Measurements from ENCODE around the gene NLRC5.
"Not testable (repeated sequence)": the region's sequence is repeated elsewhere in the genome, so short reads cannot be mapped to it uniquely, and the experiment has no call there.

Gene NLRC5

DNA sequence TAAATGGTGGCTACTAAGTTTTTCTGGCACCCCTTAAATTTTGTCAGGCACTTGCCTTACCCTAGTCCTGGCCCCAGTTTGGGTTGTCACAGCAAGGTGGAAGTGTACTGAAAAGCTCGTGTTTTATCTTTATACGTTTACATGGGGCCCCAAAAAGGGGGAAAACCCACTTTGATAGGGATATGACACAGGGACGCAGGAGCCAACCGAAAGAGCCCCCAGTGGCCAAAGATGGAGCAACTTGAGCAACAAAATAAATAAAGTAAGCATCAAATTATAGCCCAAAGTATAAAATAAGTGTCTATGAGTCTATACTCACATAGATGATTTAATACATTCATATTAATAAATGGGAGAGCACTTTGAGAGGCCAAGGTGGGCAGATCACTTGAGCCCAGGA is 32.6 kb upstream of the NLRC5 start:
- intact Hi-C loops (cut with DNase I), result no loop called here
- DNase-seq, result peak in 1 of 10 donors; percentile 8

DNA sequence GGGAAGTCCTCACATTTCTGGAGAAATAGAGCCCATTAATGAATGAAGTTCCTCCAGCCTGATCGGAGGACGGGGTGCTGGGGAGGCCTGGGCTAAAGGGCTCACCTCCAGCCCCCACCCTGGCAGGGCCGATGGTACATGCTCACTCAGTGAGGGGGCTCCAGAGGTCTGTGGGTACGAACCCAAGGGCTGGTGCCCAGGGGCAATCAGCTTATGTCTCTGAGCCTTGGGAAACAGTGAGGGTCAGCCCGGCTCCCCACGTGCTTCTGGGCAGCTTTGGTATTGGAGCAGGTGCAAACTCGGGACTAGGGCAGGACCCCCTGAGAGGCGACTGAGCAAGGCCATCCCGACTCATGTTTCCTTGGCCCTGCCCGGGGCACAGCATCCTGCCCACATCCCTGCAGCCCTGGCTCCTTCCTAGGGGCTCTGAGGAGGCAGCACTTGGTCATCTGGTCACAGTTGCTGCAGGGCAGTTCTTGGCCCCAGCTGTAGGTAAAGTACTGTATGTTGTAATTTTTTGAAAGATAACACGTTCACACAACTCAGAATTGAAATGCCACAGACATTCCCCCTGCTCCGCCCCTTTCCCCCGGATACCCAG is 28.6 kb upstream of the NLRC5 start:
- peak in 3 of 10 donors; percentile 61 to 71 (median 63) for DNase-seq
- intact Hi-C loops (cut with DNase I), result no loop called here

DNA sequence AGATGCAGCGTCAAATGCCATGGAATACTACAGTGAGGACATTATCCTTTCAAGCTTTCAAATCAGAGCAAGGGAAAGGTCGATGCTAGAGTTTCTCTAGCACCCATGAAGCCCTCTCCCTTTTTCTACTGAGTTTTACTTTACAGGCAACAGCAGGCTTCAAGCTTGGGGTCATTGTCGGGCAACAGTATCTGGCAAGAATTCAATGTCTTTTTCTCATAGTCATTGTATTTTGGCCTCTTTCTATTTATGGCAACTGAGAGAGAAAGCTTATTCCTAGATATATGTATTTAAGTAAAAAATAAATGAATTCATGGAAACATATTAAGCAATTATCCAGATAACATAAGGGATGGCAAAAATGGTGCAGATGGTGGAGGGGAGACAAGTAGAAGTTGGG is 28.0 kb upstream of the NLRC5 start:
- intact Hi-C loops (cut with DNase I), result no loop called here
- DNase-seq, result no peak

DNA sequence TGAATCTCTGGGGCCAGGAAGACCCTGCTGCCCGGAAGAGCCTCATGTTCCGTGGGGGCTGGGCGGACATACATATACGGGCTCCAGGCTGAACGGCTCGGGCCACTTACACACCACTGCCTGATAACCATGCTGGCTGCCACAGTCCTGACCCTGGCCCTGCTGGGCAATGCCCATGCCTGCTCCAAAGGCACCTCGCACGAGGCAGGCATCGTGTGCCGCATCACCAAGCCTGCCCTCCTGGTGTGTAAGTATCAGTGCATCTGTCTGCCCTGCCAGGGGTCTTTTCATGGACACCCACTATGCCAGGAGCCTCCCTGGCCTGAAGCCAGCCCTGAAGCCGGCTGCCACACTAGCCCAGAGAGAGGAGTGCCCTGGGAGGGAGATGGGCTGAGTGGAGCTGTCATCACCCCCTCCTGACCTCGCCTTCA is 27.5 kb upstream of the NLRC5 start, which contains the start of gene CETP:
CETP (plus strand) TSS at position 100 of the 431 bp plus-strand sequence; CDS start at position 130, 30 bp downstream.
- peak in 3 of 10 donors; percentile 54 to 66 (median 55) for DNase-seq
- intact Hi-C loops (cut with DNase I), result no loop called here

DNA sequence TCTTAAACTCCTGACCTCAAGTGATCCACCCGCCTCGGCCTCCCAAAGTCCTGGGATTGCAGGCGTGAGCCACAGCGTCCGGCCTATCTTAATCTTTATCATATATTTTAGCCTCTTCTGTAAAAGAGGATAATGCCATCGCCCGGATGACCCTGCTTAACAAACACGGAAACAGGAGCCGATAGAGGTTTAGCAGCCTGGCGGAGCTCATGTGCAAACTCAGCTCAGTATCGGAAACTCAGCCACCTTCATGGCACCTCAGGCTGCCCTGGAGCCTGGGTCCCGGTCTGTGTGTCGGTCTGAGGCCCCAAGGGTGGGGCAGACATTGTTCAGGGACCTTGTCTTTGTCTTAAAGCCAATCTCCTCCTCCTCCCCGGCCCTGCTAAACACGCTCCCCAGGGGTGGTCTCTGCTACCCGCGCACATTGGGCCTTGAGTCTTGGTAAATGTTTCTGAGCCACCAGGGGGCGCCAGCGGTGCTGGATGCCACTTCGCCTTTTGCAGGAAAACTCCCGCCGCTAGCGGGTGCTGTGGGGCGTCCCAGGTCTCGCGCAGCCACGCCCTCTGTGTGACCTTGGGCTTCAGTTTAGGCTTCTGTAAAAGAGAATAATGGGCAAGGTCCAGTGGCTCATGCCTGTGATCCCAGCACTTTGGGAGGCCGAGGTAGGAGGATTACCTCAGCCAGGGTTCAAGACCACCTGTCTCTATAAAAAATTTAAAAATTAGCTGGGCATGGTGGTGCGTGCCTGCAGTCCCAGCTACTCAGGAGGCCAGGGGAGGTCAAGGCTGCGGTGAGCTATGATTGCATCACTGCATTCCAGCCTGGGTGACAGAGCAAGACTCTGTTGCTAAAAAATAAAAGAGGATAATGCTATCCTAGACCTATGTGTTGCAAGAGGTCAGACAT is 24.9 kb upstream of the NLRC5 start:
- DNase-seq, result peak in 9 of 10 donors; percentile 44 to 92 (median 72)
- intact Hi-C loops (cut with DNase I), result no loop called here

DNA sequence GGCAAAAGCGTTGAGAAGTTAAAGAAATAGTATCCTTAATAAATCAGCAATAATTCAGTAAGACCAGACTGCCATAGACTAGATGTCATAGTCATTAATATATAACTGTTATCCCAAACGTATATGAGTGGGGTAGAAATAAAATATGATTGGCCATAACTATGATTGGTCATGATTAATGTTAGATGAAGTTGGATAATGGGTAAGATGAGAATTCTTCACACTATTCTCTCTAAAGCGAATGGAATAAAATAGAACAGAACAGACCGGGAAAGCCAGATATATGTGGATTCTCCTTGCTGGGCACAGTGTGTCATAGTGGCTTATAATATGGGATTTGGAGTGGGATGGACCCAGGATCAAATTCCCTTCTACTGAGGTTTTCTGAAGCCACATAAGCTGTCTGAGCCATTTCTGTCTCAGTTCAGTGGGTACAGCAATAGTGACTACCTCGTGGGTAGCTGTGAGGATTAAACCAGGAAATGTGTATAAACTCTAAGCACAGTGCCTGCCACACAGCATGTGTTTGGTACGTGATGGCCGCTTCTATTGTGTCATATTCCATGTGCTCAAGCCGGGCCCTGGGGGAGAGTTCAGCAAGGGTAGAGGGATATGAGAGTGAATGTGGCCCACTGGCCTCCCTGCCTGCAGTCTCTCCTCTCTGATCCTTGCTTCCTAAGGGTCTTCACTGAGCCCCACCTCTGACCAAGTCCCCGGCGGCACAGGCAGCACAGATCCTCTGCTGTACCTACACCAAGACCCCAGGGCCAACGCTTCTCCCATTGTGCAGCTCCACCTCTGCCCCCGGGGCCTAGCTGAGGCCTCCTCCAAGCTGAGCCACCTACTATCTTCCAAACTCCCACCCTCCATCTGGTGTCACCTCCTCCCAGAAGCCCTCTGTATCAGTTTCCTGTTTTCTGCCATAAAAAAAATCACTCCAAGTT is 23.9 kb upstream of the NLRC5 start:
- peak in 3 of 10 donors; percentile 63 to 80 (median 74) for DNase-seq
- intact Hi-C loops (cut with DNase I), result no loop called here

DNA sequence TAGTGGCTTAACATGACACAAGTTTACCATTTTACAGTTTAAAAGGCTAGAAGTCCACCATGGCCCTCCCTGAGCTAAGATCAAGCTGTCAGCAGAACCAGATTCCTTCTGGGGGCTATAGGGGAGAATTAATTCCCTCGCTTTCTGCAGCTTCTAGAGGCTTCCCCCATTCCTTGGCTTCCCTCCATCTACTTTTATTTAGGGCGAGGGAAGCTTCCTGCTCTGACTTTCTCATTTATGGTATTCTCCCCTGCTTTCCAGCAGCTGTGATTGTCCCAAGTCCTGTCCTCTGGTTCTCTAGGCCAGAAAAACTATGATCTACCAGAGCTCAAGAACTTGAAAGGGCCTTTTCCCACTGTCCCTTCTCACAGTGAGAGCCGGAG is 23.3 kb upstream of the NLRC5 start:
- peak in 1 of 10 donors; percentile 3 for DNase-seq

DNA sequence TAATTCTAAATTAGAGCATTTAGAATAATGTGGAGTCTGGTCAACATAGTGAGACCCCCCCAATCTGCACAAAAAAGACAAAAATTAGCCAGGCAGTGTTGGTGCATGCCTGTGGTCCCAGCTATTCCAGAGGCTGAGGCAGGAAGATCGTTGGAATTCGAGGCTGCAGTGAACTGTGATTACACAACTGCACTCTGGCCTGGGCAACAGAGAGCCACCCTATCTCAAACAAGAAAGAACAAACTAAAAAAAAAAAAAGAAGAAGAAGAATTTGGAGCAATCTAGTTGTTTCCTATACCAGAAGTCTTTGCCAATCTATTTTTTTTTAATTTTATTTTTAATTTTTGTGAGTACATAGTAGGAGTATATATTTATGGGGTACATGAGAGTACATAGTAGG is 21.6 kb upstream of the NLRC5 start:
- DNase-seq, result peak in 3 of 10 donors; percentile 19 to 55 (median 19)
- intact Hi-C loops (cut with DNase I), result no loop called here

More for the DNA sequence above, 23.3 kb upstream of the NLRC5 start:
- intact Hi-C loops (cut with DNase I), result no loop called here

DNA sequence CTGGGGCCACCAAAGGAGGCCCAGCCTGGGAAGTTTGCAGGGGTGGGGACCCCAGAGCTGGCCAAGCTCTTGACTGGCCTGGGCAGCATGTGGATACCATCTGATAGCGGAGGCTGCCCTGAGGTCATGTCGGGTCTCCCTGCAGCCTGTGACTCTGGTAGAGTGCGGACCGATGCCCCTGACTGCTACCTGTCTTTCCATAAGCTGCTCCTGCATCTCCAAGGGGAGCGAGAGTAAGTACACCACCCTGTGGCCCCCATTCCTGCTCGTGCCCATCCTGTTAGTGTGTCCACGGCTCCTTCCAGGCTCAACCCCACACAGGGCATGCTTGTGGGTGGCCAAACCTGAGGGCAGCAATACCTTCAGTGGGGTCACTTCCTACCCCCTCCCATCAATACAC is 19.6 kb upstream of the NLRC5 start:
- intact Hi-C loops (cut with DNase I), result no loop called here

DNA sequence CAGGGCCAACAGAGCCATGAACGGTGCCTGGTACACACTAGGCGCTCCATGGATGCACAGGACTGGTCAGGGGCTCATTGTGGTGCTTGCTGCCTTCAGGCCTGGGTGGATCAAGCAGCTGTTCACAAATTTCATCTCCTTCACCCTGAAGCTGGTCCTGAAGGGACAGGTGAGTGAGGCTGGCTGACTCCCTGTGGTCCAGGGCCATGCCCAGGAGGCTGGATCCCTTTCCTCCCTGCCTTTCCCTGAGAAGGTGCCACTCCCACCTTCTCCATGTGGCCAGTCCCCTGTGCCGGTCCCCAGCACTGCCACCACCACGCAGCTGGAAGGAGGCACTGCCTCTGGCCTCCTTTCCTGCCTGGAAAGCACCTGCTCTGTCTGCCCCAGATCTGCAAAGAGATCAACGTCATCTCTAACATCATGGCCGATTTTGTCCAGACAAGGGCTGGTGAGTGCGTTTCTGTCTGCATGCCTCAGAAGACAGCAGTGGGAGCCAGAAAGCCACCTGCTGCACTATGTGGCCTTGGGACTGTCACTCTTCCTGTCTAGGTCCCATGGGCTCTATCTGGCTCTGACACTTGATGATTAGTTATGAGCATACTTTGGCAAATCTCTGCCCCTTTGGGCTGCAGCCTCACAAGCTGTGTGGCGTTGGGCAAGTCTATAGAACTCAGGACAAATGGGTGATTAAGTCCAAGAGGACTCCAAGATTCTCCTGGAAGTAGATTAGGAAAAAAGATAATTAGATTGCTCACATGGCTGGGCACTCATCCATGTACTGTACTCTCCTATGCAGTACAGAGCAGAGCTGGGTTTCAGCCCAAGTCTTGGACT is 18.2 kb upstream of the NLRC5 start:
- intact Hi-C loops (cut with DNase I), result no loop called here
- peak in 2 of 10 donors; percentile 38 to 66 for DNase-seq

More for the DNA sequence above, 19.6 kb upstream of the NLRC5 start:
- DNase-seq, result peak in 2 of 10 donors; percentile 44 to 55

DNA sequence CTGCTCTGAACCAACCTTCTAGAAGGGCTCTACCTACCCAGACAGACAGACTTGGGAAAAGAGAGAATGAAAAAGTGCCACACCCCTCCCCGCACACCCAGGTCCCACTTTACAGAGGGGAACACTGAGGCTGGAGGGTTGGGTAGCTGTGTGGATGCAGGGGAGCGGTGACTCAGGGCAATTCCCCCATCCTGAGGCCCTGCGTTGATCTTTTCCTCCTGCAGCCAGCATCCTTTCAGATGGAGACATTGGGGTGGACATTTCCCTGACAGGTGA is 17.7 kb upstream of the NLRC5 start:
- peak in 1 of 10 donors; percentile 3 for DNase-seq
- intact Hi-C loops (cut with DNase I), result no loop called here

DNA sequence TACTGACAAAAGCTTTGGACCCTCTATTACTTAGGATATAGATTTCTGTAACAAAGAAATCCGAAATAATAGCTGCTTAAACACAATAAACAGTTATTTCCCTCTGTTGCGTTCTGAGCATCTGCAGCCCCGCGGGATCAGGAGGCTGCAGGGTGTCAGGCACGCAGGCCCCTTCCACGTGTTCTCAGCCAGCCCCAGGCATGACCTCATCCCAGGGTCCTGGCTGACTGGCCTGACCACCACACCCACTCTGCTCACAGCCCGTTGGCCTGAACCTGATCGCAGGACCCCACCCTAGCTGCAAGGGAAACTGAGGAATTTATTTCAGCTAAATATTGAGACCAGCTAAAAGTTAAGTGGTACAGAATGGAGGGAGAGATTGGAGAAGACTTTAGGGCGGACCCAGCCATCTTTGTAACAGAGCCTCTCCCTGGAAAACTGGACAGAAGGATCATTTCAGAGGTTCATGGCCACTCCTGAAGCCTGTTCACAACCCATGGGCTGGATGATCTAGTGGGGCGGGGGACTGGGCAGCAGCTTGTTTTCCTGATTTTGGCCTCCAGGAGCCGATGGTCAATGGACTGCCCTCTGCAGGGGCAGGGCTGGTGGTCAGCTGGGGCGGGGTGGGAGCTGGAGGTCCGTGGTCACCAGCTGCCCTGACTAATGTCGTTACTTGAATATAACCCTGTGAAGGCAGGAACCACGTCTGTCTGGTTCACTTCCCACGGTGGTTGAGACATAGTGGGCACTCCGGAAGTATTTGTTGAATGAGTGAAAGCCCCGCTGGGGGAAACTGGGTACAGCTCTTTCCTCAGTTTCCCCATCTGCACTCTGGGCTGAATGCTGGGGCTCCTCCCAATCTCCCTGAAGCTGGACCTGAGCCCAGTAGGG is 16.7 kb upstream of the NLRC5 start:
- intact Hi-C loops (cut with DNase I), result no loop called here
- DNase-seq, result peak in 2 of 10 donors; percentile 59 to 67

DNA sequence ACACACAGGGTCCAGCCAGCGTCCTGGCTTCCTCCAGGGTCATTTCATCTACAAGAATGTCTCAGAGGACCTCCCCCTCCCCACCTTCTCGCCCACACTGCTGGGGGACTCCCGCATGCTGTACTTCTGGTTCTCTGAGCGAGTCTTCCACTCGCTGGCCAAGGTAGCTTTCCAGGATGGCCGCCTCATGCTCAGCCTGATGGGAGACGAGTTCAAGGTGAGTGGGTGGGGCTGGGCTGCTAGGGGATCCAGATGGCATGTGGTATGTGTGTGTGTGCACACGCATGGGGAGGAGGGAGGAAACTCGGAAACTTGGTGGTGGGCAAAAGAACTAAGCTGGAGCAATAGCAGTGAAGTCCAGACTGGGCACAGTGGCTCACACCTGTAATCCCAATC is 16.1 kb upstream of the NLRC5 start:
- peak in 2 of 10 donors; percentile 35 to 69 for DNase-seq
- intact Hi-C loops (cut with DNase I), result no loop called here

DNA sequence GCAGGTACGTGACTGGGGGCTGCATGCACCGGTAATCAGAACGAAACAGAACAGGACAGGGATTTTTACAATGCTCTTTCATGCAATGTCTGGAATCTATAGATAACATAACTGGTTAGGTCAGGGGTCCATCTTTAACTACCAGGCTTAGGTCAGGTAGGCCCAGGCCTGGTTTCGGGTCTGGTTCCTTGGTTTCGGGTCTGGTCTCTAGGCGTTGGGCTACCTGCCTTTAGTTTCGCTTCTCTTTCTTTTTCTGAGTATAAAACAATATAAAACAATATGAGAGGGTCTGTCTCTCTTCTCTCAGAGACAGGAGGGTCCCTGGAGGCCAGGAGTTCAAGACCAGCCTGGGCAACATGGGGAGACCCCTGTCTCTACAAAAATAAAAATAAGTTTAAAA is 15.5 kb upstream of the NLRC5 start:
- intact Hi-C loops (cut with DNase I), result not testable (repeated sequence)
- peak in 1 of 10 donors; percentile 5 for DNase-seq

DNA sequence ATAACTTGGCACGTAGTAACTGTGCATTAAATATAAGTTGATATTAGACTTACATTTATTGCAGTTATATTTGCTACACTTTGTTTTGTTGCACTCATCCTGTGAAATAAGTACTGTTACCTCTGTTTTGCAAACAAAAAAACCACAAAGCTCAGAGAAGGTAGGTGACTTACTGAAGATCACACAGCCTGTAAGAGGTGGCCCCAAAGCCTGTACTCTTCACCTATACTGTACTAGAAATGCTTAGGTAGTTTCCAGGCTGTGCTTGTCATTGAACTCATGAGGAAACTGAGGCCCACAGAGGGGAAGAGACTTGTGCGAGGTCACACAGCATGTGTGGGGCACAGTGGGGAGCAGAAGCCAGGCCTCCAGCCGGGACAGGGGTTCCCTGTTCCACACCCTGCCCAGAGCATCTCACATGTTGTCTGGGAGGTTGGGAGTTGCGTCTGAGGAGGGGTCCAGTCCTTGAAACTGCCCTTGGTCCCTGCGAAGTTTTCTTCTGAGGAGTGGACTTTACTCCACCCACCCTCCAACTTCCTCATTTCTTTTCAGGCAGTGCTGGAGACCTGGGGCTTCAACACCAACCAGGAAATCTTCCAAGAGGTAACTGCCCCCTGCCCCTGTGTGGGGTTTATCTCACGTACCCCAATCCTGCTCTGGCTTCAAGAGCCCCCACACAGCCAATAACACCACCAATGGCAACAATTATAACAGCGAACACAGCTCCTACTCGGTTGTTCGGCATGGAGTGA is 14.6 kb upstream of the NLRC5 start:
- DNase-seq, result peak in 2 of 10 donors; percentile 11 to 52
- intact Hi-C loops (cut with DNase I), result no loop called here

DNA sequence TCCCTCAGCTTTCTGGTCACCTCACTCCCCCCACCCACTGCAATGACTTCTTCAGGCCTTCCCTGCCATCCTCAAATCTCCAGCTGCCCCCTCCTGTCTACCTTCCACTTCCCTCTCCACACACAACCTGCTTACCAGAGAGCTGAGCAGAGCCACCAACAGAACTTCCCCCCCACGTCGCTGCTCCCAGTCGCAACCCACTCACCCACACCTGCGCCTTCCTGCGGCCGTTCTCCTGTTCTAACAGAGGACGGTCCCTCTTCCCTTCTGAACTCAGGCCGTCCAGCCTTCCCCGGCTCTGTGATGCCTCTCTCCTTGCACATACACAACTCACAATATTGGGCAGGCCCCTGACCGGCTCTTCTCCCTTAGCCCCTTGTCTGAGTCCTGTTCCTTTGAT is 13.6 kb upstream of the NLRC5 start:
- DNase-seq, result peak in 2 of 10 donors; percentile 43 to 77
- intact Hi-C loops (cut with DNase I), result no loop called here

DNA sequence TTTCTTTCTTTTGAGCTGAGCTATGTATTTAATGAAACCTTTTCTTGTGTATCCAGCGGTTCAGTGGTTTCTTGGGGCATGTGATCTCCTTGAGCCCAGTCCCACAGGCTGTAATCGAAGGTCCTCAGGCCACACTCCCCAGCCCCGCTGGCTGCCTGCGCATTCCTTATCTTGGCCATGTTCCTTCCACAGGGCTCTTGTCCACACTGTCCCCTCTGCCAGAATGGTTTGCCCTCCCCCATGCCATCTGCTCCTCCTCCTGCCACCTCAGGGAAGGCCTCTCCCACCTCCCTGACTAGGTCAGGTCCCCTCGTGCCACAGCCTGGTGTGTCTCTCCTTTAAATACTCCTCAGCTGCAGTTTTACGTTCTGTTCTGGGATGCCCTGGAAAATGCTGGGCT is 12.1 kb upstream of the NLRC5 start:
- intact Hi-C loops (cut with DNase I), result no loop called here
- DNase-seq, result peak in 3 of 10 donors; percentile 25 to 43 (median 30)
